ENCODE measurements around the gene TPGS2. TPM values are rescaled to one million over a fixed set of nuclear protein-coding genes. Genes with fewer than 3 reads are reported as not detected.

The TPGS2 gene
- total RNA-seq, 1 donor from 2014 or later, result 167 TPM

Other genes starting within 250 kb of the TPGS2 start
- 5.4 and 7.0 TPM in 2 replicates for gene KIAA1328, start 125 bp upstream of the TPGS2 start, total RNA-seq

All from renal cortical epithelial cell (primary cell).